Activated CD4-positive, alpha-beta T cell treated with anti-CD3 and anti-CD28 coated beads, Interleukin-2, amount 10 ng/mL, durations not matched to agents 24 days and 14 days (primary cell): Measurements from ENCODE around the gene HENMT1. TPM values are rescaled to one million over a fixed set of nuclear protein-coding genes. Genes with fewer than 3 reads are reported as not detected.

ENCODE experiments used
- DNase-seq: peaks from one replicate; pipeline ENCODE4 v3.0.0; 2022
- H3K27ac Mint-ChIP-seq: one replicate; pipeline ENCODE4 v1.8.0; 2022; ENCODE audit warnings: mild to moderate bottlenecking, mixed read lengths
- H3K27me3 Mint-ChIP-seq: one replicate; pipeline ENCODE4 v1.8.0; 2022; ENCODE audit warnings: mixed read lengths
- H3K36me3 Mint-ChIP-seq: one replicate; pipeline ENCODE4 v1.8.0; 2022; ENCODE audit warnings: low read depth, mild to moderate bottlenecking, mixed read lengths
- H3K4me1 Mint-ChIP-seq: one replicate; pipeline ENCODE4 v1.8.0; 2021; ENCODE audit warnings: mixed read lengths
- H3K4me3 Mint-ChIP-seq: one replicate; pipeline ENCODE4 v1.8.0; 2022; ENCODE audit warnings: mild to moderate bottlenecking, moderate library complexity, mixed read lengths
- H3K9me3 Mint-ChIP-seq: one replicate; pipeline ENCODE4 v1.8.0; 2021; ENCODE audit warnings: mixed read lengths
- intact Hi-C: fragments of 100-400 bp; cut with micrococcal nuclease; formaldehyde crosslinking; loops from one replicate; pipeline ENCODE4 v1.15.1; 2023
- total RNA-seq: library from RNA; stranded (reverse); gene quantifications from 2 replicates; pipeline ENCODE4 v1.2.3, GENCODE V29; 2022

HENMT1 gene
- total RNA-seq, 1 donor from 2014 or later = 17.5 TPM

- intact Hi-C loops = no loop called here
- Mint-ChIP-seq H3K27ac (no peak overlapping the region), H3K36me3 (peaks cover 2% of the 10 kb centered on the region), H3K4me3 (no peak overlapping the region), H3K27me3 (no peaks in the 10 kb centered on the region), H3K9me3 (no peaks in the 10 kb centered on the region), H3K4me1 (no peaks in the 10 kb centered on the region)
- no peak for DNase-seq
Observed at GRCh38 chr1:108601708-108602410, 59.0 kb downstream of the HENMT1 start.

- Mint-ChIP-seq H3K36me3 (no peaks in the 10 kb centered on the region), H3K9me3 (no peaks in the 10 kb centered on the region), H3K27me3 (no peaks in the 10 kb centered on the region), H3K4me1 (no peaks in the 10 kb centered on the region), H3K27ac (no peak overlapping the region), H3K4me3 (no peak overlapping the region)
- intact Hi-C loops = no loop called here
- no peak for DNase-seq
Observed at GRCh38 chr1:108600504-108600903, 60.4 kb downstream of the HENMT1 start.

- Mint-ChIP-seq H3K4me3 (no peak overlapping the region), H3K27ac (no peak overlapping the region), H3K27me3 (no peaks in the 10 kb centered on the region), H3K9me3 (no peaks in the 10 kb centered on the region), H3K36me3 (no peaks in the 10 kb centered on the region), H3K4me1 (no peaks in the 10 kb centered on the region)
- no peak for DNase-seq
- intact Hi-C loops = no loop called here
Observed at GRCh38 chr1:108598340-108598739, 62.6 kb downstream of the HENMT1 start.

Other genes with a start within 250 kb of the HENMT1 start
- gene NBPF6, start 210.8 kb downstream of the HENMT1 start, total RNA-seq = 0.26 and 0.40 TPM in 2 replicates
- gene EEIG2, start 101.0 kb downstream of the HENMT1 start, total RNA-seq = 13.4 and 14.0 TPM in 2 replicates
- gene PRPF38B, start 31.2 kb upstream of the HENMT1 start, total RNA-seq = 89.2 and 90.3 TPM in 2 replicates
- gene FNDC7, start 51.8 kb upstream of the HENMT1 start, total RNA-seq = not detected in 2 replicates
- gene STXBP3, start 85.6 kb upstream of the HENMT1 start, total RNA-seq = 41.1 and 48.9 TPM in 2 replicates
- gene AKNAD1, start 196.0 kb upstream of the HENMT1 start, total RNA-seq = not detected in 2 replicates
- gene GPSM2, start 215.9 kb upstream of the HENMT1 start, total RNA-seq = 9.7 TPM in 2 replicates